Astrocyte (in vitro differentiated cells and primary cell): ENCODE results near the gene PLCXD3.

Experiments
- CTCF ChIP-seq: IDR thresholded peaks from 2 replicates; pipeline ENCODE4 v1.5.1; 2011; ENCODE audit warnings: low read depth, mild to moderate bottlenecking, inconsistent platforms, low read length, moderate library complexity; ENCODE audit not compliant: insufficient read depth
- EZH2 ChIP-seq: IDR thresholded peaks from 2 replicates; pipeline ENCODE4 v1.6.1; 2012; ENCODE audit warnings: mild to moderate bottlenecking, low read length, inconsistent platforms; ENCODE audit not compliant: insufficient read depth

- TF ChIP-seq CTCF (no peak), EZH2 (no peak)
Observed at GRCh38 chr5:41465493-41466171, 44.8 kb downstream of the PLCXD3 start.
